Mucosa of descending colon (tissue), 3 donors: ENCODE results near the gene AP1G1. TPM values are rescaled to one million over a fixed set of nuclear protein-coding genes. Genes with fewer than 3 reads are reported as not detected.

Experiments
- ATAC-seq: fragments of 200-7000 bp; cut with Tn5 transposase; one replicate; pipeline ENCODE4 v1.9.1; 2020; ENCODE audit warnings: mild to moderate bottlenecking, moderate library complexity
- DNase-seq, 3 donors: peaks; one replicate each; pipeline ENCODE4 v3.0.0-alpha.2; 2020
- H3K36me3 ChIP-seq: fragments of 200-600 bp; one replicate; pipeline ENCODE4 v1.8.0; 2021; ENCODE audit warnings: low read depth, mild to moderate bottlenecking
- H3K4me1 ChIP-seq: fragments of 200-600 bp; one replicate; pipeline ENCODE4 v1.8.0; 2021; ENCODE audit warnings: low read depth, mild to moderate bottlenecking
- H3K4me3 ChIP-seq: fragments of 200-600 bp; one replicate; pipeline ENCODE4 v1.8.0; 2021; ENCODE audit warnings: mild to moderate bottlenecking
- H3K9me3 ChIP-seq: fragments of 200-600 bp; one replicate; pipeline ENCODE4 v1.8.0; 2021; ENCODE audit warnings: mild to moderate bottlenecking
- CTCF ChIP-seq: fragments of 200-600 bp; IDR thresholded peaks from one replicate; pipeline ENCODE4 v1.8.0; 2022; ENCODE audit warnings: antibody characterized with exemption, mild to moderate bottlenecking
- intact Hi-C, 2 donors: fragments of 100-400 bp; cut with DNase I in 1 of 2; cut with micrococcal nuclease in 1 of 2; formaldehyde crosslinking; loops; one replicate each; pipeline versions ENCODE4 v1.11.0 to v1.11.1; 2022; cut with DNase I, micrococcal nuclease
- total RNA-seq, 3 donors: library from RNA; stranded (reverse); fragmentation: NEBNext Ultra II Directional in 2 of 3; extraction: Animal tissue kit (Norgen Biotek cat#: 25700) in 2 of 3; gene quantifications; one replicate each; pipeline versions ENCODE4 v1.2.1 to v1.2.4, GENCODE V29; 2021 to 2023
- donor health status: DM: no; HTN: no; CAD: no; lungs with moderate emphysema.
- donor health status: DM: no; HTN: no; CAD: no.
- donor health status: DM: no; HTN: yes; CAD: no.

The AP1G1 gene
- total RNA-seq, 3 donors from 2014 or later, result 82.9 to 108 (median 96.7) TPM

- no peaks in the 10 kb centered on the region for H3K36me3 ChIP-seq
- no peak for TF ChIP-seq CTCF
Measured at GRCh38 chr16:71852158-71852557, 43.5 kb upstream of the AP1G1 start.

DNA sequence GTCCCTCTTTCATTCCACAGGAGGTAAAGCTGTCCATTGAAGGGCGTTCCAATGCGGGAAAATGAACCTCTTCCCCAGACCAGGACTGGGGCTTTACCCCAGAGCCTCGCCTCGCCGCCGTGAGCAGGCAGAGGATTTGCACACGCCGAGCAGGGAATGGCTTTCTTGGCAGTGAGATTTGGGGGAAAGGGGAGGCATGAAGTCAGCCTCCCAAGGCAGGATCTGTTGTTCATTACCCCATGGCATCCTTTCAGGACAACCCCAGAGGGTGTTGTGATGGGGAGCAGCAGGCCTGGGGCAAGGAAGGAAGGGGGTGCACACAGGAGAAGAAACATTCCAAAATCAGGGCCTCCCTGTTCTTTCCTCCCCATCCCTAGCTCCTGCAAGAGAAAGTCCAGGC, 43.1 kb upstream of the AP1G1 start:
- TF ChIP-seq CTCF, result no peak
- ATAC-seq, result no peak

More at GRCh38 chr16:71852158-71852557, 43.5 kb upstream of the AP1G1 start:
- H3K9me3 ChIP-seq, result no peaks in the 10 kb centered on the region
- H3K4me3 ChIP-seq, result no peak overlapping the region
- DNase-seq, result no peak
- intact Hi-C loops, result no loop called here
- no peak for ATAC-seq
- no peaks in the 10 kb centered on the region for H3K4me1 ChIP-seq

DNA sequence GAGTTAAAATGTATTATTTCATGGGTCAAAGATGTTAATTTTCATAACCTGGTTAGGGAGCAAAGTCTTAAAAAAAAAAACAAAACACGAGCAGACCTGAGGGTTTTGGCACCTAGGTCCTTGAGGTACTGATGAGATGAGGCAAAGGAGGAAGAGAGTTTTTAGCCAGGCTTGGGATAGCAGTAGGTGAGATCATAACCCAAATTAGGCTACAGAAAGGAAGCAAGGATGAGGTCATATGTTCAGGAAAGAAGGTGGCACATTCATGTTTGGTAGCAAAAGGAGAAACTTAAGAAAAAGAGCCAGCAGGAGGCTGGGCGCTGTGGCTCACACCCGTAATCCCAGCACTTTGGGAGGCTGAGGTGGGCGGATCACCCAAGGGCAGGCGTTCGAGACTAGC, 40.0 kb upstream of the AP1G1 start:
- Histone ChIP-seq H3K4me3 (no peak overlapping the region), H3K36me3 (no peaks in the 10 kb centered on the region), H3K4me1 (no peaks in the 10 kb centered on the region), H3K9me3 (no peaks in the 10 kb centered on the region)
- no peak for DNase-seq
- TF ChIP-seq CTCF, result no peak
- intact Hi-C loops, result no loop called here
- no peak for ATAC-seq

More for the DNA sequence above, 43.1 kb upstream of the AP1G1 start:
- H3K4me3 ChIP-seq, result no peak overlapping the region
- no peak for DNase-seq
- intact Hi-C loops, result no loop called here
- H3K9me3 ChIP-seq, result no peaks in the 10 kb centered on the region
- H3K36me3 ChIP-seq, result no peaks in the 10 kb centered on the region
- no peaks in the 10 kb centered on the region for H3K4me1 ChIP-seq

DNA sequence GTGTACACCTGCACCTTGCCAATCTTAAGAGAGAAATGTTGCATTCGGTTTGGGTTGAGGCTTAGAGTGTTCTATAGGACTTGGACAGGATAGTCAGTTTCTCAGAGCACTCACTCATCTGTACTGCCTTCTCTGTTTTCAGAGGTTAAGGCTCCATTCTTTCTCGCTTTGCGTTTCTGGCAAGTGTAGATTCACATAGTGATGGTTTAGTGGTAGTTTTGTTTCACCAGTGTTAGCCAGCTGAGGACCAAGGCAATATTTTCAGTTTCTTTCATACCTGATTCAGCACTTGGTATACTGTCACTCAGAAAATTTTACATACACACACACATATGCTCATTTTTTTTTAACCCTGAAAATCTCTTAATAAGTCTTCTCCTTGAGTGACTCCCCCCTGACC, 38.5 kb upstream of the AP1G1 start:
- no peaks in the 10 kb centered on the region for H3K9me3 ChIP-seq
- intact Hi-C loops, result no loop called here
- no peaks in the 10 kb centered on the region for H3K36me3 ChIP-seq
- ATAC-seq (no peak), DNase-seq (no peak)
- TF ChIP-seq CTCF, result no peak
- H3K4me1 ChIP-seq, result no peaks in the 10 kb centered on the region
- H3K4me3 ChIP-seq, result no peak overlapping the region

DNA sequence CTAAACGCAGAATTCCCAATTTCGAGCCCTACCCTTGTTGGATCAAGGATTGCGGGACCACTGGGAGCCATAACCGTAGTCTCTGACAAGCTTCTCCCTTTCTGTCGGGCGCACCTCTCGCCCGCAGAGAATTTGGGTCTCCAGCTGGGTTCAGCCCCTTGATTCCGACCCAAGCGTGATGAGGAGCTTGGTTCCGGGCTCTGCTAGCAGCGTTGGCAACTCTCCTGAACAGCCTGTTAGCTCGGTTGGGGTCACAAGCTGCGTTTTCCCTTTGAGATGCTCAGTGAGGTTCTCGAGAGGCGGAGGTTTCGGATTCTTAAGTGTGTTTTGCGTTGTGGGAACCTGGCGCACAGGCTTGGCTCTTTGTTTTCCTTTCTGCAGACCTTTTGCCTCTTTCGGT, 37.8 kb upstream of the AP1G1 start:
- DNase-seq (peak in 2 of 3 donors; percentile 17 to 39), ATAC-seq (peak; percentile 17)
- Histone ChIP-seq H3K4me1 (no peaks in the 10 kb centered on the region), H3K9me3 (no peaks in the 10 kb centered on the region), H3K36me3 (no peaks in the 10 kb centered on the region), H3K4me3 (peak overlapping the region; percentile 95)
- TF ChIP-seq CTCF, result no peak
- intact Hi-C loops, result no loop called here
